Activated T-cell treated with anti-CD3 and anti-CD28 coated beads for 4 hours (primary cell): ENCODE measurements around the gene CLDN4.
"Not testable (repeated sequence)": the region's sequence is repeated elsewhere in the genome, so short reads cannot be mapped to it uniquely, and the experiment has no call there.

ENCODE experiments used
- DNase-seq: peaks from one replicate; pipeline ENCODE4 v3.0.0-alpha.2; 2020

Gene CLDN4, protein sequence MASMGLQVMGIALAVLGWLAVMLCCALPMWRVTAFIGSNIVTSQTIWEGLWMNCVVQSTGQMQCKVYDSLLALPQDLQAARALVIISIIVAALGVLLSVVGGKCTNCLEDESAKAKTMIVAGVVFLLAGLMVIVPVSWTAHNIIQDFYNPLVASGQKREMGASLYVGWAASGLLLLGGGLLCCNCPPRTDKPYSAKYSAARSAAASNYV

DNA sequence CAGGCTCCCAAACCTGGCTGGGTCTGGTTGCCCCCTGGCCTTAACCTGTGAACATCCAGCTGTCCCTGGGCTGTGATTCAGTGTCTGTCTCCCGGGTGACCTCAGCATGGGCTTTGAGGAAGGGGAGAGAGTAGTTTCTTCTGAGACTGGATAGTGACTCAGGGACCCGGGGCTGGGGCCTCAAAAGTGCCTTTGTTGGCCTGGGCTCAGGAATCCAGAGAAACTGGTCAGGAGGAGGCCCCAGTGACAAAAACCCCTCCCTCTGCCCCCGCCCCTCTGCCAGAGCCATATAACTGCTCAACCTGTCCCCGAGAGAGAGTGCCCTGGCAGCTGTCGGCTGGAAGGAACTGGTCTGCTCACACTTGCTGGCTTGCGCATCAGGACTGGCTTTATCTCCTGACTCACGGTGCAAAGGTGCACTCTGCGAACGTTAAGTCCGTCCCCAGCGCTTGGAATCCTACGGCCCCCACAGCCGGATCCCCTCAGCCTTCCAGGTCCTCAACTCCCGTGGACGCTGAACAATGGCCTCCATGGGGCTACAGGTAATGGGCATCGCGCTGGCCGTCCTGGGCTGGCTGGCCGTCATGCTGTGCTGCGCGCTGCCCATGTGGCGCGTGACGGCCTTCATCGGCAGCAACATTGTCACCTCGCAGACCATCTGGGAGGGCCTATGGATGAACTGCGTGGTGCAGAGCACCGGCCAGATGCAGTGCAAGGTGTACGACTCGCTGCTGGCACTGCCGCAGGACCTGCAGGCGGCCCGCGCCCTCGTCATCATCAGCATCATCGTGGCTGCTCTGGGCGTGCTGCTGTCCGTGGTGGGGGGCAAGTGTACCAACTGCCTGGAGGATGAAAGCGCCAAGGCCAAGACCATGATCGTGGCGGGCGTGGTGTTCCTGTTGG, at the start of gene CLDN4:
TSS of gene CLDN4 (plus strand) at position 316 of the 903 bp plus-strand sequence. CDS start at position 522, 206 bp downstream.
- DNase-seq, result no peak

DNA sequence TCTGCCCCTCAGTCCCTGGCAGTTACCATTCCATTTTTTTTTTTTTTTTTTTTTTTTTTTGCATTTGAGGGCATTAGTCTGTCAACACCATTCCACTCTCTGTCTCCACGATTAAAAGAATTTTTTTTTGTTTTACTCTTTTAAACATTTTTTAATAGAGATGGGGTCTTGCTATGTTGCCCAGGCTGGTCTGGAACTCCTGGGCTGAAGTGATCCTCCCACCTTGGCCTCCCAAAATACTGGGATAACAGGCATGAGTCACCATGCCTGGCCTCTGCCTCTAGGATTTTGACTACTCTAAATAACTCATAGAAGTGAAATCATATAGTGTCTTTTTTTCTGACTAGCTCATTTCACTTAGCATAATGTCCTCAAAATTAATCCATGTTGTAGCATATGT, 44.2 kb upstream of the CLDN4 start:
- DNase-seq, result no peak

DNA sequence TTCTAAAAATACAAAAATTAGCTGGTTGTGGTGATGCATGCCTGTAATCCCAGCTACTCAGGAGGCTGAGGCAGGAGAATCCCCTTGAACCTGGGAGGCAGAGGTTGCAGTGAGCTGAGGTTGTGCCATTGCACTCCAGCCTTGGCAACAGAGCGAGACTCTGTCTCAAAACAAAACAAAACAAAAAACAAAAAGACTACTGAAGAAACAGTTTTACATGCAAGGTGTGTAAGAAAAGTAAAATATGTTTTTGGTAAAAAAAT, 43.1 kb upstream of the CLDN4 start:
- DNase-seq, result not testable (repeated sequence)

DNA sequence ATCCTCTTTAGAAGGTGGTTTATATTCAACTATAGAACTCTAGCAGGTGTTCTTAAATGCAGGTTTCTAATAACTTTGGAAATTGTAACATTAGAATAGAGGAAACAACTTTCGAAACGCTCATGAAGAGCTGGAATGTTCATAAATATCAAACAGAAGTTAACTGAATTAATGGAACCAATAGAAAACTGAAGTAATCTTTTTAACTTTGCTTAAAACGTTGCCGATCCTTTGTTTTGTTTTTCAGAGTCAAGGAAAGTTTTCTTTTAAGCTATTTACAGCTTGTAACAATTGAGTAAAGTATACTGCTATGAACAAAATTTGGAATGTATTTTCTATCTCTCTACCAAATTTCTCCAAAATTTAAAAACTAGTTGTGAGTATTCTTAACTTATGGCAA, 41.7 kb upstream of the CLDN4 start:
- DNase-seq, result no peak

DNA sequence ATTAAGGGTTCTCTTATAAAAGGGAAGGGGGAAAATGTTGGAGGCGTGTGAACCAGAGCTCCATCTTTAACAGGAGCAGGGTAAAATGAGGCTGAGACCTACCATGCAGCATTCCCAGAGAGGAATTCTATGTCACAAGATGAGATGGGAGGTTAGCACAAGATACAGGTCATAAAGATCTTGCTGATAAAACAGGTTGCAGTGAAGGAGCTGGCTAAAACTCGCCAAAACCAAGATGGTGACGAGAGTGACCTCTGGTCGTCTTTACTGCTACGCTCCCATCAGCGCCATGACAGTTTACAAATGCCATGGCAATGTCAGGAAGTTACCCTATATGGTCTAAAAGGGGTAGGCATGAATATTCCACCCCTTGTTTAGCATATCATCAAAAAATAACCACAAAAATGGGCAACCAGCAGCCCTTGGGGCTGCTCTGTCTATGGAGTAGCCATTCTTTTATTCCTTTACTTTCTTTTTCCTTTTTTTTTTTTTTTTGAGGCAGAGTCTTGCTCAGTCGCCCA, 39.6 kb upstream of the CLDN4 start:
- DNase-seq, result not testable (repeated sequence)

DNA sequence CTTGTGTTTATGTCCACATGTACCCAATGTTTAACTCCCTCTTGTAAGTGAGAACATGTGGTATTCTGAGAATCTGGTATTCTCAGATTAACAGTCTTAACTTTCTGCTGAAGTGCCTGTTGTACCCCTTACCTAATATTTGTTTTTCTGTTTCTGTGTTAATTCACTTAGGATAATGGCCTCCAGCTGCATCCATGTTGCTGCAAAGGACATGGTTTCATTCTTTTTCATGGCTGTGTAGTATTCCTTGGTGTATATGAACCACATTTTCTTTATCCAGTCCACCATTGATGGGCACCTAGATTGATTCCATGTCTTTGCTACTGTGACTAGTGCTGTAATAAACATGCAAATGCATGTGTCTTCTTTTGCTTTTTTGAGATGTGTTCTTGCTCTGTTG, 35.6 kb upstream of the CLDN4 start:
- not testable (repeated sequence) for DNase-seq

DNA sequence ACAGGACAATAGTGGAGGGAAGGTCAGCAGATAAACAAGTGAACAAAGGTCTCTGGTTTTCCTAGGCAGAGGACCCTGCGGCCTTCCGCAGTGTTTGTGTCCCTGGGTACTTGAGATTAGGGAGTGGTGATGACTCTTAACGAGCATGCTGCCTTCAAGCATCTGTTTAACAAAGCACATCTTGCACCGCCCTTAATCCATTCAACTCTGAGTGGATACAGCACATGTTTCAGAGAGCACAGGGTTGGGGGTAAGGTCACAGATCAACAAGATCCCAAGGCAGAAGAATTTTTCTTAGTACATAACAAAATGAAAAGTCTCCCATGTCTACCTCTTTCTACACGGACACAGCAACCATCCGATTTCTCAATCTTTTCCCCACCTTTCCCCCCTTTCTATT, 34.1 kb upstream of the CLDN4 start:
- DNase-seq, result not testable (repeated sequence)

DNA sequence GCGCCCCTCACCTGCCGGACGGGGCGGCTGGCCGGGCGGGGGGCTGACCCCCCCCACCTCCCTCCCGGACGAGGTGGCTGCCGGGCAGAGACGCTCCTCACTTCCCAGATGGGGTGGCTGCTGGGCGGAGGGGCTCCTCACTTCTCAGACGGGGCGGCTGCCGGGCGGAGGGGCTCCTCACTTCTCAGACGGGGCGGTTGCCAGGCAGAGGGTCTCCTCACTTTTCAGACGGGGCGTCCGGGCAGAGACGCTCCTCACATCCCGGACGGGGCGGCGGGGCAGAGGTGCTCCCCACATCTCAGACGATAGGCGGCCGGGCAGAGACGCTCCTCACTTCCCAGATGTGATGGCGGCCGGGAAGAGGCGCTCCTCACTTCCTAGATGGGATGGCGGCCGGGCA, 33.6 kb upstream of the CLDN4 start:
- DNase-seq, result not testable (repeated sequence)

DNA sequence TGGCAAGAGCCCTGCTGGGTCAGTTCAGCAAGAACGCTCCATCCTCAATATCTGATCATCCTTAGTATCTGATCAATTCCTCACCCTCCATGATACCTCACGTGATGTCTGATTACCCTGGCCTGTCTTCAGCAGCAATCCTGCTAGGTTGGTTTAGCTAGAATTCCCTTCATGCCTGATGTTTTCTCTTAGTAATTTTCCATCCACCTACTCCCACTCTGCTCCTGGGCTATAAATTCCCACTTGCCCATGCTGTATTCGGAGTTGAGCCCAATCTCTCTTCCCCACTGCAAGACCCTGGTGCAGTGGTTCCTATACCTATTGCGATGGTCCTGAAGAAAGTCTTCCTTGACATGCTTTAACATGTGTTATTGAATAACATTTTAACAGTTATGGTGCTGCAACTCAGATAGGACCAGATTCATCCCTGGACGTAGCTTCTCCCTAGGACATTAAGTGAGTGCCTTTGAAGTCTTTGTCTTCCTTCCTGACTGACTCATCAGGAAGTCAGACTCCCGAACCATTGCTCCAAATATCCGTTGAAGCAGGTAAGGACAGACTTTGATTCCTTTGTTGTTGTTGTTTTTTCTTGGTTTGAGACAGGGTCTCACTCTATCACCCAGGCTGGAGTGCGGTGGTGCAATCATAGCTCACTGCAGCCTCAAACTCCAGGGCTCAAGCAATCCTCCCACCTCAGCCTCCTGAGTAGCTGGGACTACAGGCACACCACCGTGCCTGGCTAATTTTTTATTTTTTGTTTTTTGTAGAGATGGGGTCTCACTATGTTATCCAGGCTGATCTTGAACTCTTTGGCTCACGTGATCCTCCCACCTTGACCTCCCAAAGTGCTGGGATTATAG, 31.3 kb upstream of the CLDN4 start:
- no peak for DNase-seq

DNA sequence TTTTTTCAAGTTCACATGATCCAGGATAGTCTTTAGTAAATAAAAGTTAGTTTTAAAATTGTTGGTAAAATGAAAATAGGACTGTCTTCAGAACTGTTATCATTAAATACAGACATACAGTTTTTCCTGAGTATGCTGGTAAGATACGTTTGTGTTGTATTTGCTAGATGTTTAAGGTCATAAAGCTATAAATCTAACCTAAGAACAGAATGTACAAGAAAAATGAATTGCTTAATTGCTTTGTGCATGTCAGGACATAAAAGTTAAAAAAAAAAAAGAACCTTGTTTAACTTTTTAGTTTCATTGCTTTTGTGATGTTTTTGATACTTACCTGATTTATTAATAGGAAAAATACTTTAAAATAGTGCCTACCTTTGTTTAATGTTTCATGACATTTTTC, 29.2 kb upstream of the CLDN4 start:
- DNase-seq, result no peak

DNA sequence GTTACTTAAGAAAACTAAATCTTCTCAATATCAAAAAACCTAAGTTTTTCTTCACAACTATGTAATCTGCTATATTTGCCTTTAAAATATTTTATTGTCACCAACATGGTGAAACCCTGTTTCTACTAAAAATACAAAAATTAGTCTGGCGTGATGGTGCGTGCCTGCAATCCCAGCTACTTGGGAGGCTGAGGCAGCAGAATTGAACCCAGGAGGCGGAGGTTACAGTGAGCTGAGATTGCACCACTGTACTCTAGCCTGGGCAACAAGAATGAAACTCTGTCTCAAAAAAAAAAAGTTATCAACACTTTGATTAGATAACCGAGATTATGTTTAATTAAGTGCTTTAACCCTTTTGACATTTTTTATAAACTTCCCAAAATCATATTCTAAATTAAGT, 28.3 kb upstream of the CLDN4 start:
- no peak for DNase-seq

DNA sequence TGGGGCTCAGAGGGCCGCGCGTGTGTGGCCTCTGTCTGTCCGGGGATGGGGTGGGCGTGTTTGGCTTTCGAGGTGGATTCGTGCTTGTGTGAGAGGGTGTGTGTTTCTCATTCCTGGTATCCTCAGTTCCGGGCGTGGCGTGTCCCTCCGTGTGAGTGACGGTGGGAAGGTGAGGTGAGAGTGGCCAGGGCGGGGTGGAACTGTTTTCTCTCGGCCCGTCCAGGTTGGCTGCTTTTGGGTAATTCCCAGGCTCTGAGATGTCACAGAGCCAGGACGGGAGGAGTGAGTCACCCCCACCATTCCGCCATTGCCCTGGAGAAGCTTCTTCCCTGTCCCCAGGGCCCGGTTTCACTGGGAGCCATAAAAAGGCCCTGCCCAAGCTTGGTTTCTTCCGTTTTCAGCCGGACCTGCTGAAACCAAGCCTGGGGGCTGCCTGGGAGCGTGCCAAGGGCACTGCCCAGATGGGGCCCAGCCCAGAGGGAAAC, 21.3 kb upstream of the CLDN4 start:
- no peak for DNase-seq

DNA sequence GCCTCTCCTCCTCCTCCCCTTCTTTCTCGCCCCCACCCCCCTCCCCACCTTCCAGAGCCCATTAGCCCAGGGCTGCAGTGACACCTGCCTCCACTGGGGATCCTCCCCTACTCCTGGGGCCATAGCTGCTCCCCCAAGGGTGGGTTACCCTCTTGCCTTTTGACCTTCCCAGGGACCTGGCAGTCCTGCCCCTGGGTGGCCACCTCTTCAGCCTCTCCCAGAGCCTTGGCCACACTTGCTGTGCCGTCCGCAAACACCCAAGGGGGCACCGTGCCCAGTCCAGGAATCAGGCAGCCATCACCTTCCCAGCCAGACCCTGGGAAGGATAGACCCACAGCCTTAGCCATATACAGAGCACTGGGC, 19.8 kb upstream of the CLDN4 start:
- DNase-seq, result no peak

DNA sequence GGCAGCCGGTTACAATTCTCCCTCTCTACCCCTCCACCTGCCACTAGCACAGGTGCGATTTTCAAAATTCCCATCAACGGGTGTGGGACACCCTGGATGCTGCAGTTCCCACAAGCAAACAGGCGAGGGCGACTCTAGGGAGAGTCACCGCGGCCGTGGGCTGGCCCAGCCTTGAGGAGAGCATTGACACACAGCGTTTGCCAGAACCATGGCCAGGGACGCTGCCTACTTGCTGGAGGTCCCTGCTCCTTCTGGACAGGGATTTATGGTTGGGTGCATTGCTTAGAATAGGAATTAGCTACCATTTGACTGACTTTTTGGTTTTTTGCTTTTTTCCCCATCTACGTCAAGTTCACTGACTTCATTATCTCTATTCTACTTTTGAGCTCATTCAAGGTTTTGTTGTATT, 19.0 kb upstream of the CLDN4 start:
- peak; percentile 26 for DNase-seq

DNA sequence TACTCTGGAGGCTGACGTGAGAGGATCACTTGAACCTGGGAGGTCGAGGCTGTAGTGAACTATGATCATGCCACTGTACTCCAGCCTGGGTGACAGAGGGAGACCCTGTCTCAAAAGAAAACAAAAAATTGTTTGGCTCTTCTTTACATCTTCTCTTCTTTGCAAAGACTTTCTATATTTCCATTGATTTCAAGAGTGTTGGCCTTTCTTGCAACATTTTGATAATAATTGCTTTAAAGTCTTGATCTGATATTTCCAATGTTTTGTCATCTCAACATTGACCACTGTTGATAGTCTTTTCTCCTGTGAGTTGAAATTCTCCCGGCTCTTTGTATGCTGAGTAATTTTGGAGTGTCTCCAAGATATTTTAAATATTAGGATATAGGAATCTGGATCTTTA, 17.8 kb upstream of the CLDN4 start:
- no peak for DNase-seq

DNA sequence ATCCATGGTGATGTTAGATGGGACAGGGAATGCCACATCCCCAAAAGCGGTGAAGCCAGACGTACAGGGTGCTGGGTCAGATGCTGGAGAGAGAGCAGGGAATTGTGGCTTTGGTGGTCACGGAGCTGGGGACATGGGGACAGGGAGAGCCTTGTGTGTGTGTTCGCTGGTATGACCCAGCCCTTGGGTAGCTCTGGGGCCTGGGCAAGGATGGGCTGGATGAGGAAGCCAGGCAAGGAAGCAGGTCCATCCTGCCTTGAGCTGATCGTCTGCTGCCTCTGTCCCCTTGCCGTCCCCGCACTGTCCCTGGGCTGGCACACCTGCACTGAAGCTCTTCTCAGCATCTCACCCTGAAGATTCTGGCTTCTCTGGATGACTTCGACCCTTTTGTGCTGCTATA, 15.4 kb upstream of the CLDN4 start:
- no peak for DNase-seq

DNA sequence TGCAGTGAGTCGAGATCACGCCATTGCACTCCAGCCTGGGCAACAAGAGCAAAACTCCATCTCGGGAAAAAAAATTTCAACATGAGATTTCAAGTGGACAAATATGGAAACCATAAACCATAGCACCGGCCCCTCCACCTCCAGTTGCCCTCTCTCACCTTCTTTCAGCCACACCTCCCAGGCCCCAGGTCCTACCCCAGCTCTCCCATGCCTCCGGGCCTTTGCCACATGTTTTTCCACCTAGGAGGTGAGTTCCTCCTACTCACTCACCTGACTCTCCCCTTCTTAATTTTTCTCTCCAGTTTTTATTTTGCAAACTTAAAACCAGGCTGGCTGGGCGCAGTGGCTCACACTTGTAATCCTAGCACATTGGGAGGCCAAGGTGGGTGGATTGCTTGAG, 13.7 kb upstream of the CLDN4 start:
- DNase-seq, result no peak

DNA sequence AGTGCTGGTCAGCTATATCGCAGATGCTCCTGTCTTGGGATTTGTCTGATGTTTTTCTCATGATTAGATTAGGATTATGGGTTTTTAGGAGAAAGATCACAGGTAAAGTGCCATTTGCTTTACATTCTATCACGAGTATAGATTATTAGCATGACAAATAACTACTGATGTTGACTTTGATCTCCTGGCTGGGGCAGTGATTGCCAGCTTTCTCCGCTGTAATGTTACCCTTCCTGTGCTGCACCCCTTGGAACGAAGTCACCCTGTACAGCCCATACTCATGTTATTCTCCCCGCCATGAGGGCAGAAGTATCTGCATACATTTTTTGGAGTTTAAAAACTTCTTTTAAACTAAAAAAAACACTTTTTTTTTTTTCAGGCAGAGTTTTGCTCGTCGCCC, 10.8 kb upstream of the CLDN4 start:
- no peak for DNase-seq

DNA sequence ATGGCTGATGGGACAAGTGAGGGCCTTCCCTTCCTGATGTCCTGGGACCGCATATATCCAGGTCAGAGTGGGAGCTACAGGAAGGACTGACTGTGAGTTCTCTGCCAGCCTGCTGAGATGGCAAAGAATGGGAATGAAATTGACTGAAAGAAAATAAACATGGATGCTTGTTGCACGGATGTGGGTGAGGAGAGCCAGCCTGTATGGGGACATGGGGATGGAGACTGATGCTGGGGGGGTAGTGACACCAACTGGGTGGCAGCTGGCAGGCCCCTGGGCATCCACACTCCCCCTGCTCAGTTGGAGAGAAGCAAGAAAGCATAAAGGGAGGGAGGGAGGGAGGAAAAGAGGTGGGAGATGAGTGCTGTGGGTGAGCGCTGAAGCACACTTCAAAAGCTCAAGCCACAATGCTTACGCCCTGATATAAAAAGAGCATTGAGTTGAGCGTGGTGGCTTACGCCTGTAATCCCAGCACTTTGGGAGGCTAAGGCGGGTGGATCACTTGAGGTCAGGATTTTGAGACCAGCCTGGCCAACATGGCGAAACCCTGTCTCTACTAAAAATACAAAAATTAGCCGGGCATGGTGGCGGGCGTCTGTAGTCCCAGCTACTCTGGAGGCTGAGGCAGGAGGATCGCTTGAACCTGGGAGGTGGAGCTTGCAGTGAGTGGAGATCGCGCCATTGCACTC, 9.1 kb upstream of the CLDN4 start:
- not testable (repeated sequence) for DNase-seq

DNA sequence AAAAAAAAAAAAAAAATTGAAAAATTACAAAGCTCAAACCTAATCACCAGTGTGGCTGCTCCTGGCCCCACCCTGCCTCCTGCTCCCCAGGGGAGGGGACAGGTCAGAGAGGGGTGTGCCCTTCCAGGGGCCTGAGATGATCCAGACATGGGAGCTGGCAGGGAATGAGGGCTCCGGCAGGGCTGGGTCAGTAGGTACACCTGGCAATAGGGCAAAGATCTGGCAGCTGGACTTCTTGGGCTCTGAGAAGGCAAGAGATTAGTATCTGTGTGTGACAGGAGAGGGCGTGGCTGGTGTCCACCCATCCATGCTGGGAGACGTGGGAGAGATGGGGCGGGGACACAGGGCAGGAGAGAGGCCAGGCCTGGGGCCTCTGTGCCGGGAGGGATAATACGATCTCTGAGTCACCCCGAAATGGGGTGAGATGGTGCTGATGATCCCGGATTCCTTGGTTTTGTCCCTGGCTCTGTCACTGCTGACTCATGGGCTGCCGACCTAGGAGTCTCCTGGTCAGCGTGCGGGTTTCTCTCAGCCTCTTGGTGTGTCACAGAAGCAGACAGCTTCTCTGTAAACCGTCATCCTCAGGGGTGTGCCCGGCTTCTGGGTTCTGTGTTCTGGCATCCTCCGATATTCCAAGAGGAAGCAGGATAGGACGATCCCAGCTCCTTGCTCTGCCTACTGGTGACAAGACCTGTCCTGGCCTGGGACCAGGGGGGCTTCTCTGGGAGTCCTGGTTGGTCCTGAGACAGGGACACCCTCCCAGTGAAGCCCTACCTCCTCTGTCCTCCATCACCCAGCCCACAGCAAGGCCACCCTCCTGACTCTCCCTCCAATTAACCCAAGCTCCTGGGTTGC, 8.2 kb upstream of the CLDN4 start:
- no peak for DNase-seq

DNA sequence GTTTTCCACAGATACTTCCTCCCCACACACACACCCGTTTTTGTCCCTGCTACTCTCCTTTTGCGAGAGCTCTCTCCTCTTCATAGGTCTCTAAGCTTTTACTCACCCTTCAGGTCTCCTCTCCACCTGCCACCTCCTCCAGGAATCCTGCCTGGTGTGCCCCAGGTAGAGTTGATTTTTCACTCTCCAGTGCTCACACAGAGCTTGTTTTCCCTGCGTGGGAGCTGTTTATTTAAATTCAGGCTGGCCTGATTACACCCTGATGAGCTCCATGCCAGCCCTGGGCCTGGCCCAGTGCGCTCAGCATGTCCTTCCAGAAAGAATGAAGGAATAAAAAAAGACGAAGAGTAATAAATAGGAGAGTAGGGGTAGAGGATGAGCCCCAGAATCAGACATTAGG, 7.5 kb upstream of the CLDN4 start:
- no peak for DNase-seq
